Measurements from ENCODE around the gene GHR.
"Not testable (repeated sequence)": the region's sequence is repeated elsewhere in the genome, so short reads cannot be mapped to it uniquely, and the experiment has no call there.

GHR gene

DNA sequence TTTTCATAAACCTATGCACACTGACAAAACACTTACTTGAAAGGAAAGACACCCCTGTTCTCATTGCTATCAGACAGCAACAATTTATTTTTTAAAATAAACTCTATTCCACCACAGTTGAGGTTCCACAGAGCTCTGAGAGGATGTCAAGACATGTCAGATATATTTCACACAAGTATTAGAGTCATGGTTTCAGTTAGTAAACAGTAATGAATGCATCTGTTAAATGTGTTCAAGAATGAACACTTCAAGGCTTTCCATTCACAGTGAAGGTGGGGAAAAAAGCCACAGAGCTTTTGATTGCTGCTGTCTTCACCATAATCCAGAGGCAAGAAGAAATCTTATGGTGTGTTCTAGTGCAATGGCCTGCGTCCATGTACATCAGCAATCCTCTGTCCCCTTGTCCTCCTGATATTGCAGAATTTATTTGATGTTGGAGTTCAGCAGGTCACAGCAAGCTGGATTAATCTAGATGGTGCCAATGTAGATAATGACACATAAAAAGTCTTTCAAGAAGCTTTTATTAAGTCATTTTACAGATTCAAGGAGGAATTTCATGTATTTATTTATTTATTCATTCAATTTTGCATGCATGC lies 146.8 kb downstream of the GHR start:
- no peak for DNase-seq (ENCODE audit: low read depth in 2 of 2)

DNA sequence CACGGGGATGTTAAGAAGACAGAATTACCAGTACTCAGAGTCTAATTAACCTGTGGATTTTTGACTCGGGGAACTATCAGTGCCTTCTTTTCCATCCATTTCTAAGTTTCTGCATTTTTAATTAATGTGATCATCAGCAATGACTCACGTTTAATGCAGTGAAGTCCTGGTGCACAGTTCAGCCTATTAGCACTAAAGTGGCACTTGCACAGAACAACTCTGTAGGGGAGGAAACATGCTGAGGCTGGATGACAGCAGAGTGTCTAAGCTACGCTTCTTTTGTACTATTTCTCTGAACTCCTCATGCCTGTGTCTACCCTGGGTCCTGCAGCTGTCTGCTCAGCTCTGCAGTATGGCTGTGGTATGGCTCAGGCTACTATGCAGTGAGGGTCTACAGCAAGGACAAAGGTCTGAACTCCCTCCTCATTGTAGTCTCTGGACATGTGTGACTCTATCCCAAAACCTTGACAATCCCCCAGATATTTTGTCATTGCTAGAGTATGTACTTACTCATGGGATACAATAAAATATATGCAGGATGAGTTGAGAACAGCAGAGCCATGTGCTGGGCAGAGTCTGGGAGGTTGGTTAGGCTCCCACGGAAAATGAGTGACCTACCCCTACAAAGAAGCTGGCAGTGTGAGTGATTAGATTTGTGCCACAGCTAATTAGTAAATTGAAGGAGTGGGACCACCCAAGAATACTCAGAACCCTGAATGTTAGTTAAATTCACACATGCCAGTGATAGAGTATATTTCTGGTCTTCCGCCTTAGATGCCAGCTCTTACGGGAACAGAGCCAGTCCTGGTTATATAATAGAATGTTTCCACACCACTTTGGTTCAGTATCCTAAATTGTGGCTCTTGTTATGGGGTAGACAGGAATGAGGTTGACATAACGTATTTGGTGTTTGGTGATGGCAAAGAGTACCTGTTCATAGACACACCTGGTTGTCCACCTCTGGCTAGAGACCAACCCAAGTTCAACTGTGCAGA lies 148.0 kb downstream of the GHR start:
- no peak for DNase-seq (ENCODE audit: low read depth in 2 of 2)

DNA sequence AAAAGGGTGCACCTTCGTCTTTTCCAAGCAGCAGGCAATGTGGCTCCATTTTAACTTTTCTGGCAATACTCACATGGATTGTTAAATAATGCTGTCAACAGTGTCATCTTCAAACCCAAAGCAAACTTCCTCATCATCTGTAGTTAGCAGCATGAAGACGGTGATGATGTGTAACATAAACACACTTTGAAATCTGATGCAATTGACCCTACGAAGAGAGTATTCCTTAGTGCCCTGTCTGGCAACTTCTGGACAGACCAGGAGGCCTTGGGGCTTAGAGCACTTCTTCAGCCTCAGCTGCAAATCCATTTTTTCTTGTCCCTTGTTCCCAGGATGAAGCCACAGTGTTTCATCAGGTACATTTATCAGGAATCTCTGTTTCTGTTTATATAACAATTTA lies 149.1 kb downstream of the GHR start:
- DNase-seq (ENCODE audit: low read depth in 2 of 2): no peak

DNA sequence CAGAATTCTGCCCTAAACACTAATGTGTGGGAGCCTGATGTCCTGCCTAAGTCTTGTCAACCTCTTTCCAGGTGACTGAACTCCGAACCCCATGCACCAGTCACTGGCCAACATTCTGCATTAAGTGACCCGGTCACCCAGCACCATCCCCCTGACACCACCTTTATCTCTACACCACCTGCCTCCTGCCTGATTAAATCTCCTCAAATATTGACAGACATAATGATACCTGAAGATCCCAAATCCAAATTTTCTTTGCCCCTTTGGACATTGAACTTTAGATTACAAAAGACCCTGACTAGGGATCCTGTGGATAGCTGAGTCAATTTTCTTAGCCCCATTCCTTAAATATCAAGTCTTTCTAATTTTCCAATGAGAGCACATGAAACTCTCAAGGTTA lies 150.1 kb downstream of the GHR start:
- DNase-seq (ENCODE audit: low read depth in 2 of 2): no peak

DNA sequence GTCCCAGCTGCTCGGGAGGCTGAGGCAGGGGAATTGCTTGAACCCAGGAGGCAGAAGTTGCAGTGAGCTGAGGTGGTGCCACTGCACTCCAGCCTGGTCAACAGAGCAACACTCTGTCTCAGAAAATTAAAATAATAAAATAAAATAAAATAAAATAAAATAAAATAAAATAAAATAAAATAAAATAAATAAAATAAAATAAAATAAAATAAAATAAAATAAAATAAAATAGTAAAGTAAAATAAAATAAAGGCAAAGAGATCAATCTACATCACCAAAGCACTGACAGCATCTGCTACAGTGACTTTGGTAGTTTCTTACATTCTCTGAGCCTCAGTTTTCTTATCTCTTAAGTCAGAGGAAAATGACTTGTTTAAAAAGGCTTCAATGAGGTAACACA lies 152.7 kb downstream of the GHR start:
- DNase-seq (ENCODE audit: low read depth in 2 of 2): not testable (repeated sequence)

DNA sequence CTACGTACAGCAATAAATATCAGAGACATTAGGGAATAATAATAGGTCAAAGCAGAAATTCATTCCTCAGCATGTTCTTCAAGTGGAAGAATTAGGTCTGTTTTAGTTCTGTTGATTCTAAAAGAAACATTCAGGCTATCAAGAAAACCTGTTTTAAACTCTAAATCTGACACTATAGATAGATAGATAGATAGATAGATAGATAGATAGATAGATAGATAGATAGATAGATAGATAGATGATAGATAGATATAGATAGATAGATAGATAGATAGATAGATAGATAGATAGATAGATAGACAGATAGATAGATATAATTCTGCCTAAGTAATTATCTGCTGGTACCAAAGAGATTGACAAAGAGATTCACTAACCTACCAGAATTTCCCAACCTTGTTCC lies 155.7 kb downstream of the GHR start:
- not testable (repeated sequence) for DNase-seq (ENCODE audit: low read depth in 2 of 2)

DNA sequence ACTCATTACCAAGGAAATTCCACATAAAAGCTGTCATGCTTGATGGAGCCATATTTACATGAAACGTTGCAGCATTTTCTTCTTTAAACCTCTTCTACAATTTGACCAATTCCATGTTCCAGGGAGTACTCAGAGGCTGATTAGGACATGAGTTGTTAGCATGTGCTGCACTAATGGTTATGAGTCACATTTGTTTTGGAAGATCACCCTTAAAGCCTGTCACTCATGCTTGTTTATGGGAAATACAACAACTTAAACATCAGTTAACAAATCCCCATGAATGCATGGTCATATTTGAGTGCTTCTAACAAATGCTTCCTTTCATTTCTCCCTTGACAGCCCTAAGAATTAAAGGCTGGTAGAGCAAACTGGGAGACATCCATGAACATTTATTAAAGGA lies 156.1 kb downstream of the GHR start:
- no peak for DNase-seq (ENCODE audit: low read depth in 2 of 2)

DNA sequence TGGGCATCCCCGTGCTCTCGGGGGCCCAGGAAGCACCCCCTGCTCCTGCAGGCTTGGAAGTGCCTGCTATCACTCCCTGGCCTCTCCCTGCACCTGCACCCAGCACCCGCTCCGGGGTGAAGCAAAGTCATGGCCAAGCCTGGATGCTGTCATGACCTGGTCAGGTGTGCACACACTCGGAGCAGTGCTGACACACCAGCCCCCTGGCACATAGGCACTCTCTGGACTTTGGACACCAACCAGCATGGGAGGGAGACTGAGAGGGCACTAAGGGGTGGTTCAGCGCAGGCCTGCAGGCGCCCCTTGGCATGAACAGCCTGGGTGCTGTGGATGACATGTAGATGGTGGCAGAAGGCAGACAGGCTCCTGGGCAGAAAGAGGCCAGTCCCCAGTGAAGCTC lies 158.6 kb downstream of the GHR start:
- no peak for DNase-seq (ENCODE audit: low read depth in 2 of 2)

DNA sequence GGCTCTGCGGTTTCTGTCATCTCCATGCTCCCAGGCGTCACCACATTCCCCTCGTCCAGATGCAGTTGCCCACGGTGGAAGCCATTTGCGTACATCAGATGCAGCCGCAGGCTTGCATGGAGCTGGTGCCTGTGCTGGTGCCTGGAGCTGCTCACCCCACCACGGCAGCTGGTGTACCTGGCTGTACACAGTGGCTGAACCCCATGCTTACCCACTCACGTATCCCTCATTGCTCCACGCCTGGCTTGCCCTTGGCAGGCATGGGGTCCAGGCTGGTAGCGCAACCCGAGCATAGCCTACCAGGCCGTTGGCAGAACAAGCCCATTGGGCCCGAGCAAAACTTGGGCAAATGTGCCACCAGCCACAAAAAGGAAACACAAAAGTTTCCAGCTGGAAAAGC lies 159.5 kb downstream of the GHR start:
- DNase-seq (ENCODE audit: low read depth in 2 of 2): no peak

DNA sequence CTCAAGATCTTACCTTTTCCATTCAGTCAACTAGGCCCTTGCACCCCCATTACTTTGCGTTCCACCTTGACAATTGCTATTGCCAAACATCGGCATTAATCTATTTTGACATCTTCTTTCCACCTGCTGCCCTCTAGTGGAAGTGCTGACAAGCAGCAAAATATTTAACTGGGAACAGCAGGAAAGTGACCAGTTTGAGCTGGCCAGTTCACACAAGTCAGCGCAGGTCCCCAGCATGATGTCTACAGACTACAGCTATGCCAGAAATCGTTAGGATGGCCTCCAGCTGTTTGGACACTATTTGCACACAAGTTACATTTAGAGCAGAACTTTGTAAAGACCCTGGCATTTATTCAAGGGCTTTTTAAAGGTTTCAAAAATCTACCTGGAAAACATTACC lies 160.1 kb downstream of the GHR start:
- DNase-seq (ENCODE audit: low read depth in 2 of 2): peak in 1 of 2 donors; percentile 1

DNA sequence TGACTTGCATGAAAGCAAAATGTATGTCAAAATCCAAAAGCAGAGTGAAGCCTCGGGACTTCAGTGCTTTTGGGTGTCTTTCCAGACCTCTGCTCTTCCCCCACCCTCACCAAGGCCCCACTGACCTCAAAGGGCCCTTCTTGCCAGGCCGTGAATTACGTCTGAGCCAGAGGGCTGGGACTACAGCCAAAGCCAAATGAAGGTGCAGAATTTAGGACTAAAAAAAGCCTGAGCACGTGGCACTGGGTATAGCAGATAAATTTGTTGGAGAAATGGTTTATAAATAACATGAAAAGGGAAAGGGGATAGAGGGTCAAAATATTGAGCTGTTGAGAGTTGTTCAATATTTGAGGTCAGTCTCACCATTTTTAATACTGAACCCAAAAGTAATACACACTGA lies 163.4 kb downstream of the GHR start:
- DNase-seq (ENCODE audit: low read depth in 2 of 2): no peak

DNA sequence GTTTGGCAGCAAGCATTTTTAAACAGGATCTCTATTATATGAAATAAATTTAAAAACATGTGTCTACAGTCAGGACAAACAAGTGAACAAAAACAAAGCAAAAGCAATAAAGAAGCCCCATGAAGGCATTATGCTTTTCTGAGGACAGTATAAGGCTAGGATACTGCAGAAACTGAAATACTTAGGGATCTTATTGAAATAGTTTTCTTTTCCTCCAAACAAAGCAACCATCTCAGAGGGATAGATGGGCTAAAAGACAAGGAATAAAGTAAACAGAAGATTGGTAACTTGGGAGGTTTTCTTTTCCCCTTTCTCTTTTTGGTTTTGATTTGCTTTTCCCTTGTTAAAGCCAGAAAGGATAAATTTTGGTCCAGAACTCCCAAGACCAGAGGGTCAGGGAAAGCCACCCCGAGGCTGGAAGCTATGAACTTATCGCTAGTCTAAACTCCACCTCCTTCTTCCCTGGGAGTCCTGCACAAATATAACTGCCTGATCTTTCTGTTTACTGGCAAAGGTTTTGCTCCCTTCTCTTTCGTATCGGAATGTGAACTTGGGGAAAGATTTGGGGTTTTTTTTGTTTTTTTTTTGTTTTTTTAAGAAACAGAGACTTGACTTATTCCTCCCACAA lies 164.0 kb downstream of the GHR start:
- no peak for DNase-seq (ENCODE audit: low read depth in 2 of 2)

DNA sequence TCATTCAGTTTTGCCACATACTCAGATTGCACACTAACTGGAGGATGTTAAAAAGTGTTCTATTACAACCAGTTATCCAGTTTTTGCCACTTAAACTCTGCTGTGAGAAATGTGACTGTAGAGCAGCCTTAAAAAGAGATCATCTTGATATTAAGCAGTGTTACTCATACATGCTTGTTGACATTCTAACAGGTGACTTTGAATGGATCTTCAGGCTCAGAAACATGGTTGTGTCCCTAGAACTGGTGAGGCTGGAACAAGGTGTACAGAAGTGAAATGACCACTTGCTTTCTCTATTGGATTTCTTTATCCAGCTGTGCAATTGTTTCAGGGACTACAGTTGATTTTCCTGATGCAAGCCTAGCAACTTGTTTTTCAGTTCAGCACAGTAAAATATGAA lies 167.3 kb downstream of the GHR start:
- DNase-seq (ENCODE audit: low read depth in 2 of 2): no peak

DNA sequence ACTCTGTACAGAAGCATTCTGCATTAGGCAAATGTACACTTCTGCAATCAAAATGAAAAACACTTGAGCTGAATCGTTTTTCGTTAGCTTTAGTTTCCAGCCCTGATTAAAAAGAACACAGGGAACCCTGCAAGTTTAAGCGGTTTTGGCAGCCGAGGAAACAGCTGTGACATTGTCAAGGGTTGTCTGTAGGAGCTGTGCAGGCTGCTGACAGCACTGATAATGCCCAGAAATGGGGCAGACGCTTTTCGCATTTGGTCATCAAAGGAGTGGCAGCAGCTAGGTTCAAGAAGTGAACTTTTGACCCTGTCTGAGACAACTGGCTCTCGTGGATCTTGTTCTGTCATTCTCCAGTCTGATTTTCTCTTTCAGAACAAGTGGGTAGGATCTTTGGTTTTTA lies 167.8 kb downstream of the GHR start:
- no peak for DNase-seq (ENCODE audit: low read depth in 2 of 2)

DNA sequence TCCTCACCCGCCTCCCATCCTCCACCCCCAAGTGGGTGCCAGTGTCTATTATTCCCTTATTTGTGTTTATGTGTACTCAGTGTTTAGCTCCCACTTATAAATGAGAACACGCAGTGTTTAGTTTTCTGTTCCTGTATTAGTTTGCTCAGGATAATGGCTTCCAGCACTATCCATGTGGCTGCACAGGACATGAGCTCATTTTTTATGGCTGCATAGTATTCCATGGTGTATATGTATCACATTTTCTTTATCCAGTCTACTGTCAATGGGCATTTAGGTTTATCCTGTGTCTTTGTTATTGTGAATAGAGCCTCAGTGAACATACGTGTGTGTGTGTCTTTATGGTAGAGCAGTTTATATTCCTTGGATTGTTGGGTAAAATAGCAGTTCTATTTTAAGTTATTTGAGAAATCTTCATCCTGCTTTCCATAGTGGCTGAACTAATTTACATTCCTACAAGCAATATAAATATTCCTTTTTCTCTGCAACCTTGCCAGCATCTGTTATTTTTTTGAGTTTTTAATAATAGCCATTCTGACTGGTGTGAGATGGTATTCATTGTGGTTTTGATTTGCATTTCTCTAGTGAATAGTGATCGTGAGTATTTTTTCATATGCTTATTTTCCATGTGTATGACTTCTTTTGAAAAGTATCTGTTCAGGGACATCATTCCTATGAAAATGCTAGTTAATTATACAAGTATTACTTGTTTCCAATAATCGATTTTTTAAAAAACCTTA lies 169.3 kb downstream of the GHR start:
- DNase-seq (ENCODE audit: low read depth in 2 of 2): no peak

DNA sequence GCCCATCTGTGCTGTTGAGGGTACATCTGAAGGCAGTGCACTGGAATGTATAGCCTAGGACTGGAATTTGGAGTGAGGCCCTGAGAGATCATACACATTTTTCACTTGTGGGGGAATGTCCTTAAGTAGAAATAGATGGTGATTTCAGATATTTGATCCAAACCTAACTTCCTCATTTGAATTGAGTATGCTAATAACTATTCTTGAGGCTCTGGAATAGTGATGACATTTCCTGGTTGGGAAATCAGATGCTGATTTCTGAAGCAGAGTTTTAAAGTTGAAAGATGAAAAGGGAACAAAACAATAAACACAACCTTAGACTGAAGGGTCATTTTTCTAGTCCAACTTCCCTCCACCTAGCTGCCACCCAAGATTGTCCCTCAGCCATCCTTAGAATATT lies 170.4 kb downstream of the GHR start:
- no peak for DNase-seq (ENCODE audit: low read depth in 2 of 2)

DNA sequence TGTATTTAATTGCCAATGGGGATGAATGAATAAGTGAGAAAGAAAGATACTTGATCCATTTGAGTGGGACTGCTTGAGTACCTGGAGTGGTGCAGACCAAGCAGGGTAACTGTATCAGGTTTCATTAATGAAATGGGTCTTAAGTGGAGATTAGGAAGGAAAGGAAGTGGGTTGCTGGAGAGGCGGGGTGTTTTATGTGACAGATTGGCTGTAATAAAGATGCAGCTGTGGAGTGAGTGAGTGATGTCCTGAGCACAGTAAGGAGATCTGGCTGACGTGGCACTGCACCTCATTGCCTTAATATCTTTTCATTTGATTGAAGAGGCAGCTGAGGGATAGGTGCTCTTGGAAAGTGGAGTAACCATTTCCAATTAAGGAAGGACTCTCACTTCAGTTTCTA lies 172.4 kb downstream of the GHR start:
- DNase-seq (ENCODE audit: low read depth in 2 of 2): no peak

DNA sequence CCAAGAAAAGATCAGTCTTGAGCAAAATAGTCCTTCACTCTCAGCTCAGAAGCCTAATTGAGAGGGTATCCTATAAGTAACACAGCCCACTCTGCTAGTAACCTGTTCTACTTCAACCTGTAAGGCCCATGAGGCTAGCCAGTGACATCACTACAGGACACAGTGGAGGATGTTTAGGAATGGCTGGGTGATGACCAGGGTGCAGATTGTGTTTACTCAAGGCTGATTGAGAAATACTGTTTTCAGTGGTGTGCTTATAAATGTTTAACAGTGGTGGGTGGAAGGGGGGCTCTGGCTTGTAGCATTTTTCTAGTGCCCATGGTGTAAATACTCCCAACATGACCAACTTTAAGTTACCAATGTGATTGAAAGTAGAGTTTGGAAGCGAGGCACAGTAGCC lies 173.6 kb downstream of the GHR start:
- no peak for DNase-seq (ENCODE audit: low read depth in 2 of 2)

DNA sequence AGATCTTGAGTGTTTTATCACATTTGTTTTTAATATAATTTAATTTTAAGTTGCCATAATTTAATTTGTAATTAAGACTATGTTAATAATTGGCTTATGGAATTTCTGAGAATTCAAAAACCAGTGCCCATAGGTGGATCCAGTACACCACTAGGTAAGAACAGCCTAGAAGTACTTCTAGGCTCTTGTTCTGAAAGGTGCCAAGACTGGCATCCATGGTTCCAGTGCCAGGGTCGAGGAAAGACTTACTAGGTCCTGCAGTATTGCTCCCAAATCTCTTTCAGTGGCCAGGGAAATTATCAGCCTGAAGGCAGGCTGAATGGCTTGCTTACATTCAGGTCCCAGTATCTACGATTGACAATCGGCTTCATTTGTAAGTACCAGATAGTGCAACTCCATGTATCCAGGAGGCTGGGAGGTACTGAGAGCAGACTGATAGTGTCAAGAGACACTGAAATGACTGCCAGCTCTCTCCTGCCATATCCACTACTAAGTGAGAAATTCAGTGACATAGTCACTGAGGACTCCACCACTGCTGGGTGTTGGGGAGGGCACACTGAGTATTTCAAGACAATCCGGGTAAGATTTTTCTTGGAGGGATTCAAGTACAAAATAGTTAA lies 174.2 kb downstream of the GHR start:
- no peak for DNase-seq (ENCODE audit: low read depth in 2 of 2)

DNA sequence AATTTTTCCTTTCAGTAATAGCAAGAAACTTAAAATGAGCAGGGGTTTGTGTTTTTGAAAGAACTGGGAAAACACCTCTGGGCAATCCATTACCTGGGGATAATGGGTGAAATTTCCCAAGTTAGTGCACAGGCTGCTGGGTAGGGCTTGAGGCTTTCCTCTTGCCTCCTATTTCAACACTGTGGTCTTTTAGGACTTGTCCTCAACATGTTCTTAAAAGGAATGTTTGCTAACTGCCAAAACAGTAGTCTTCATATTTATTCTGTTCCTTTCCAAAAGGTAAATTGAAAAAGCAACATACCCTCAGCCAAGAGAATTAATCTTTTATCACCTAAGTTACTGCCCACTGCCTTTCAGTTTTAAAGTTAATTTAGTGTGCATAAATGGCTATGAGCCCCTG lies 175.1 kb downstream of the GHR start:
- no peak for DNase-seq (ENCODE audit: low read depth in 2 of 2)

DNA sequence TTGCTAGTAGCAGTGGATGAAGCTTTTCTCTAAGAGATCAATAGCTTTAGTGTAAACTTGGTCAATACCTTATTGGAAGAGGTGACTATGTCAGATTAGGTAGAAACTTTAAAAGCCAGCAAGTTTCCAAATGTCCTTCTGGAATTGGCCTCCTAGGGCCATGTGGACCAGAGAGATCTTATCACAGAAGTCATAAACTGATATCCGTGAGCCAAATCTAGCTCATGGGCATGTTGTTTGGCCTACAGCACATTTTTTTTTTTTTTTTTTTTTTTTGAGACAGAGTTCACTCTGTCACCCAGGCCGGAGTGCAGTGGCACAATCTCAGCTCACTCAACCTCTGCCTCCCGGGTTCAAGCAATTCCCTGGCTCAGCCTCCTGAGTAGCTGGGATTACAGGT lies 175.9 kb downstream of the GHR start:
- DNase-seq (ENCODE audit: low read depth in 2 of 2): no peak

DNA sequence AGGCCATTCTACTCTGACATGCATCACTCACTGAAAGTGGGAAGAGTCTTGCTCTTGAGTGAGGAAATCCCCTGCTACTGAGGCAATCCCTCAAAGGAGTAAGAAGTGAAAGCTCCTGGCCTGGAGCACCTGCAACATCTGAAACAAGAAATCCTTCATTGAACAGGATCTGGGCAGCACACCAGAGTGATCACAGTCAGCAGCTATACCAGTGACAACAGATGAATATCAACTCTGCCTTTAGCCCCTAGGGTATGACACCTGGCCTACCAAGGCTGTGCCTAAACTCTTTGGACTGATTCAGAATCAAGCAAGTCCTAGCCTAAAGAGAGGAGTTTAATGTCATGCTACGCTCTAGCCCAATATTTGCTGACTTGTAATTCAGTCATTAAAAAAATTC lies 177.2 kb downstream of the GHR start:
- DNase-seq (ENCODE audit: low read depth in 2 of 2): no peak

All from activated CD8-positive, alpha-beta memory T cell treated with anti-CD3 and anti-CD28 coated beads for 4 hours (primary cell).